DMS153 (cell line): ENCODE measurements around the gene ADCY9.
A peak's percentile ranks its signal among the peaks of the same experiment; 100 is the strongest.
"Not testable (repeated sequence)": the region's sequence is repeated elsewhere in the genome, so short reads cannot be mapped to it uniquely, and the experiment has no call there.

Experiments used
- DNase-seq: peaks from one replicate; lab custom pipeline; 2025; lab: John Stamatoyannopoulos, UW

The ADCY9 gene

DNA sequence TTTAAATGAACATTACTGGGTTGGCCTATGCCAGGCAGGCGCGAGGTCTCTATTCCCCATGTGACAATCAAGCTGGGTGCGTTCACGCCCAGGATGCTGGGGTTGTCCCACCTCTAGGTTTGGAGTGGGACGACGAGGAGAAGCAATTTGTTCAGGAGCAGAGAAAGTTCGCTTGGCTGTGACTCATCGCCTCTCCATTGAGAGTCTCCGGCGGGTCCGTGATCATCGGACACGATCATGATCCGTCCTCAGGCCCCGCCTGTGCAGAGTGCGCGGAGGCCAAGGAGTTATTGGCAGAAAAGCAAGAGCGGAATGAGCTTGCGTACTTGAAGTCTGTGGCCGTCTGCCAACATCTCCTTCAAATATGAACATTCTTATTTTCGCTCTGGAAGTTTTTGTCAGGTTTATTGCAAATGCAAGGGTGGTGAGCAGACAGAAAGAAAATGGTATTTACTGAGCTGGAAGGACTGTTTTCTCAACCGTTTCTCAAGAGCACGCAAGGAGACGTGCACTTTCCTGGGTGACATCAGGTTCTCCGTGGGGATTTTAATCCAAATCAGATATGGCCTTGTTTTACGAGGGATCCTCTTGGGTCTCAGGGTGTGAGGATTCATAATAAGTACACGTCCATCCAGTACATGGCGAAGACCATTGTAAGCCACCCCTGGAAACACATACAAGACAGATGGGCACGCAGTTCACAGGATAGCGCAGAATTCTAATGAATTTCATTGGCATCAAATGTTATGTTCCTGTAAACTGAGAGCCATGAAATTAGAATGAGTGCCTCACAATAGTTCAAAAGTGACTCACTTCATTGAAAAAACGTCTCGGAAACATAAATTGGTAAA, 165.7 kb downstream of the ADCY9 start:
- DNase-seq = peak; percentile 28

DNA sequence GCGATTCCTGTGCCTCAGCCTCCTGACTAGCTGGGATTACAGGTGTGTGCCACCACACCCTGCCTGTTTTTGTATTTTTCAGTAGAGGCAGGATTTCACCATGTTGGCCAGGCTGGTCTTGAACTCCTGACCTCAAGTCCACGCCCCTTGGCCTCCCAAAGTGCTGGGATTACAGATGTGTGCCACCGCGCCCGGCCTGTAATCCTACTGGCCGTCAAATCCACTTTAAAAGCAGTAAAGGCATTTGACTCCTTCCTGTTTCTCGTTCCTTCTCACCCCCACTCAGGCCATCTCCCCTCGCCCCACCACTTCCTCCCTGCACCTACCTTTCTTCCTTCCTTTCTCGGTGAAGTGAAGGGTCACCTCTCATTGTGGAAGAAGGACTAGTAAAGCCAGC, 166.3 kb downstream of the ADCY9 start:
- no peak for DNase-seq

DNA sequence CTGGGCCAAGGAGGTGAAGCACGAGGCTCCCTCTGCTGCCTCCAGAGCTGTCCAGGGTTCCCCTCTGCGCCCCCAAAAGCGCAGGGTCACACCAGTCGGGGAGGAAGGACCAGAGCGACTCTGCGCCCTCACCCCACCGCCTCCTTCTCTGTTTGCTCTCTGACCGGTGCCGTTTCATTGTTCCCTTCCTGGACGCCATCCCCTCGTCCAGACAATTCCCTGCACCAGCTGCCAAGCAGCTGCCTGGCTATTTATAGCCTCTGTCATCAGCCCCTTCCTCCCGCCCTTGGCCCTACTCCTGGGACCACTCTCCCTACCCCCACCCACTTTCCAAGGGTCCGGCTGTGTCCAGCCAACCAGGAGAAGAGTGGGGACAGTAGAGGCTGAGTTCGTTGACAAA, 167.0 kb downstream of the ADCY9 start:
- peak; percentile 29 for DNase-seq

DNA sequence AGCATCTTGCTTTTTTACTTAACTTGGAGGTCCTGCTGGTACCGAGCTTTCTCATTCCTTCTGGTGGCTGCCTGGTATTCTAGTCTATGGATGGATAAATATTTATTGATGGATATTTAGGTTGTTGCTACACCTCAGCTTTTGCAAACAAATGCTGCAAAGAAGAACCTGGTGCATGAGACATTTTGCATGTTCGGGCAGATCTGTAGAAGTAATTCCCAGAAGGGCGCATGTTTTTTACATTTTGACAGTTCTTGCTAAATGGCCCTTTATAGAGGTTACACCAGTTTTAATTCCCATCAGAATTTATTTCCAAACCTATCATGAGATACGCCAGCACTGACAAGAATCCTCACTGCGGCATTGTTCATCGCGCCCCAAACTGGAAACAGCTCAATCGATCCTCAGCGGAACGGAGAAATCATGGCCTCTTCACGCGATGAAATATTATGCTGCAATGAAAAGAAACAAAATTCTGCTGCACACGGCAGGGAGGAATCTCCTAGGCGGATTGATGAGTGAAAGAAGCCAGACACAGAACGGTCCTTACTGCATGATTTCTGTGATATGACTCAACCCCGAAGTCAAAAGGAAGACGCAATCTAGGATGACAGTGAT, 167.8 kb downstream of the ADCY9 start:
- DNase-seq = no peak

DNA sequence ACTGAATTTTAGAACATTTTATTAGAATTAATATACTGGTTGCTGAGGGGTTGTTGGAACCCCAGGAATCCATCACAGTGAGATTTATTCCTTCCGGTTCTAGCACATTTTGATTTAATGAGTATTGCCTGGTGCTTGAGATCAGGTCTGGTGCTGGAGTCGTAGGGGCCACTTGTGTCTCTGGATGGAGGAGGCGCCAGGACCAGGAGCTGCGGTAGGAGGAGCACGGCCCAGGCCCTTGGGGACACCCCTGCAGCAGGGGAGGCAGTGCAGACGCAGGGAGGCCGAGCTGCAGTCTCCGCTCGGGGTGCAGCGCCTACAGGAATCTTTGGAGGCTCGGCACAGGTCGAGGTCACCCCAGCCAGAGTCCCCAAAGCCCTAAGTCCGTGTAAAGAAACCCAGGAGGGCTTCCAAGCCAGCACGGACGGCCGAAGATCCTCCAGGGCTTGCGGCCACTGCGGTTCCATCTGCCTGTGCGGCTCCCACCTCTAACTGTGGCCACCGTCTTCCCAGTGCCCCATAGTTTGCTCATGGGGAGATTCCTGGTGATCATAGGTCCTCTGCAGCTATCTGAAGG, 169.6 kb downstream of the ADCY9 start:
- no peak for DNase-seq

DNA sequence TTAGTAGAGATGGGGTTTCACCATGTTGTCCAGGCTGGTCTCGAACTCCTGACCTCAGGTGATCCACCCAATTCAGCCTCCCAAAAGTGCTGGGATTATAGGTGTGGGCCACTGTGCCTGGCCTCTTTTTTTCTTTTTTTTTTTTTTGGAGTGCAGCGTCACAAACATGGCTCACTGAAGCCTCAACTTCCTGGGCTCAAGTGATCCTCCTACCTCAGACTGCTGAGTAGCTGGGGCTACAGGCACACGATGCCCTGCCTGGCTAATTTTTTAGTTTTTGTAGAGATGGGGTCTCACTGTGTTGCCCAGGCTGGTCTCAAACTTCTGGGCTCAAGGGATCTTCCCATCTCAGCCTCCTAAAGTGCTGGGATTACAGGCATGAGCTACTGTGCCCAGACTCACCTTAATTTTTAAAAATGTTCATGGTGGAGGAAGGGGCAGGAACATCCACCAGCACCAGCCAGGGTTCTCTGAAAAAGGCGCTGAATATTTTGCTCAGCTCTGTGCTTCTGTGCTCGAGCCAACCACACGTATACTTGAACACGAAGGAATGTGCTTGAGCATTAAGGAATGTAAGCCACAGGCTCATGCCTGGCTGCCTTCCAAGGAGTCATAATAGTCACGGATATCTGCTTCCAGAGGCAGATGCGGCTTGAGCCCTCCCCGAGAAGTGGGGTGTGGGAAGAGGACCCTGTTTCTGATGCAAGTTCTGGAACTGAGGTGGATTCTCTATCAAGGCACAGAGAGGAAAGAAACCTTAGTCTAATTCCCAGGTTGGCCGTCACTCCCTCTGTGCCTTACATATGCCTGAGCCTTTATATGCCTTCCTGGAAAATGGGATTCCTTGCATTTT, 170.3 kb downstream of the ADCY9 start:
- no peak for DNase-seq

DNA sequence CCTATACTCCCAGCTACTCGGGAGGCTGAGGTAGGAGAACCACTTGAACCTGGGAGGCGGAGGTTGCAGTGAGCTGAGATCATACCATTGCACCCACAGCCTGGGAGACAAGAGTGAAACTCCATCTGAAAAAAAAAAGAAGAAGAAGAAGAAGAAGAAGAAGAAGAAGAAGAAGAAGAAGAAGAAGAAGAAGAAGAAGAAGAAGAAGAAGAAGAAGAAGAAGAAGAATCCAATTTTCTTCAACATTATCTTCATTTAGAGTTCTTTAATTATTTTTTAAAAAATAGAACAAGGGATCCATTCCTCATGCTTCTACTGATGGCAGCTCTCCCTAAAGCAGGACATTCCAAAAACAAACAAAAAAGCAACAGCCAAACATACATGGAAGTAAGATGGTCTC, 171.8 kb downstream of the ADCY9 start:
- not testable (repeated sequence) for DNase-seq

DNA sequence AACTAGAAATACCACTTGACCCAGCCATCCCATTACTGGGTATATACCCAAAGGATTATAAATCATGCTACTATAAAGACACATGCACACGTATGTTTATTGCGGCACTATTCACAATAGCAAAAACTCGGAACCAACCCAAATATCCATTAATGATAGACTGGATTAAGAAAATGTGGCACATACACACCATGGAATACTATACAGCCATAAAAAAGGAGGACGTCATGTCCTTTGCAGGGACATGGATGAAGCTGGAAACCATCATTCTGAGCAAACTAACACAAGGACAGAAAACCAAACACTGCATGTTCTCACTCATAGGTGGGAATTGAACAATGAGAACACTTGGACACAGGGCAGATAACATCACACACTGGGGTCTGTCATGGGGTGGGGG, 174.1 kb downstream of the ADCY9 start:
- not testable (repeated sequence) for DNase-seq

DNA sequence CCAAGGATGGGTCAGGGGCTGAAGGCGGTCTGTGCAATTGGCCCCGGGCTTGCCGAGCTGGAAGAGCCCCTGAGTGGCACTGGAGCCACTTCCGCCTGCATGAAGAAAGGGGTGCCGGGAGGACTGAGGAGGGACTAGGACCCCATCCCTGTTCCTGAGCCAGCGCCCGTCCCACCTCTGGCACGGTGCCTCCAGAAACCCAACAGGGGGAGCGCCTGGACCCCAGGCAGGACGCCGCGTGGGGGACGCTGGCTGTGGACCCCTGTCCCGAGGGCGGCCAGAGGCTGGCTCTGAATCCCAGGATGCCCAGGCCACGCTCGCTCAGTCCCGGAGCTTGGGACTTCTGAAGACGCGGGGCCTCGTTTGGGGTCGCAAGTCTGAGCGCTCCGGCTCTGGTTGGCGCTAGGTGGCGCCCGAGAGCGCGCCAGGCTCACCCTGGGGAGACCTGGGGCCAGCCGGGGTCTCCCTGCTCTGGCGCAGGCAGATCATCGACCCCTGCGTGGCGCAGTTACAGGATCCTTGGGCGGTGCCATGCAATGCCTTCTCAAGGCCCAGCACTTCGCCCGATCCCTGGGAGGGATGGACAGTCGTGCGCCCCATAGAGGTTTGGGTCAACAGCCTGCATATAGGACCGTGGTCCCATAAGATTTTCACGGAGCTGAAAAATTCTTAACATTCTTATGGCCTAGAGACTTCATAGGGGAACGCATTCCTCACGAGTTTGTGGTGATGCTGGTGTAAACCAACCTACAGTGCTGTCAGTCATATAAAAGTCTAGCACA, 177.2 kb downstream of the ADCY9 start:
- DNase-seq = no peak

DNA sequence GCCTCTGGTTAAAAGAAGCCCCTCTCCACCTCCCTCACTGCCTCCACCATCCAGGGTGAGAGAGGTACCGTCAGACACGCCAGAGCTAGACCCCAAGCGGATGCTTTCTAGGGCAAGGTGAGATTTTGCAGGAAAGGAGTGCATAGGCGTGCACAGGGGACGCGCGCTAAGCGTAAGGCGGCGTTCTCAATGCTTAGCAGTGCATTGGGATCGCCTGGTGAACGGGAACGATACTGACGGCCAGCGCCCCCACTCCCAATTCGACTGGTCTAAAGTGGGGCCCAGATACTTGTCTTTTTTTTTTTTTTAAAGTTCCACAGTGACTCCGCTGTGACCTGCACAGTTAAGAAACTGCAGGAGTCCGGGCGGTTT, 177.8 kb downstream of the ADCY9 start:
- no peak for DNase-seq

DNA sequence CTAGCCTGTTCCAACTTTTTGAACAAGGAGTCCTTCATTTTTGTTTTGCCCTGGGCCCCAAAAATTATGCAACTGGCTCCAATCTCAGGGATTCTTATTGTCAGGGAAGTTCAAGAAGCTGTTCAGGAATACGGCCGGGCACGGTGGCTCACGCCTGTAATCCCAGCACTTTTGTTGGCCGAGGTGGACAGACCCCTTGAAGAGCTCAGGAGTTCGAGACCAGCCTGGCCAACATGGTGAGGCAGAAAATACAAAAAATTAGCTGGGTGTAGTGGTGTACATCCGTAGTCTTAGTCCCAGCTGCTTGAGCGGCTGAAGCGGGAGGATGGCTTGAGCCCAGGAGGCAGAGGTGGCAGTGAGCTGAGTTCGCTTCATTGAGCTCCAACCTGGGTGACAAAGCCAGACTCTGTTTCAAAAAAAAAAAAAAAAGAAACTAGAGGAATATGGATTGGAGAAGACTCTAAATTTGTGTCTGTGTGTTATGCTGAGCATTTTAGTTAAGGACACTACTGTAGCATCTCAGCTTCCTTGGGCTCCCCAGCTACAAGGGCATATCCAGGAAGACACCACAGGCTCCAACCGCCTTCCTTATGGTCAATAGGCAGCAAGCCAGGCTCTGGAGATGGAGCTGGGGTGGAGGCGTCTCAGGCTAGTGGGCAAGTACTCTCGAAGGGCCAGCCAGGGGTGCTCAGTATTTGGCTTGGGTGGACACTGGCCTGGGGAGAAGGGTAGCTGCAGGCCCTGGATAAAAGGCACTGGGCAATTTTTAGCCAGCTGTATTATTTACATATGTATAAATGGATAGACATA, 179.0 kb downstream of the ADCY9 start:
- no peak for DNase-seq

DNA sequence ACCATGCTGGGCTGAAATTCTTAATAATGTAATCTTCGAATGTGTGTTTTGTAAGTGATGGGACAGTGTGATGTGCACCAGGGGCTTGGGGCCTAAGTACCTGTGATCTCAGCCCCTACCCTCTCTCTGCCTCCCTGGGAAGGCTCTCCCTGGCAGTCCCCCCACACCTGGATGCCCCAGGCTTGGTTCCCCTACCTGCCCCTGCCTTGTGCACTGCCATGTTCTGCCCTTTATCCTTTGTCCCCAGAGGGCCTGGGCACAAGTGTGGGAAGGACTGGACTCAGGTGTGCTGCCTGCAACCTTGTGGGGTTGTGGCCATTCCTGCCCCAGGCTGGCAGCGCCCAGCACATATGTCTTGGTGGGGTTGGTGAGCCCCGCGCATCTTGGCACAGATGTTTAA, 180.3 kb downstream of the ADCY9 start:
- DNase-seq = no peak

DNA sequence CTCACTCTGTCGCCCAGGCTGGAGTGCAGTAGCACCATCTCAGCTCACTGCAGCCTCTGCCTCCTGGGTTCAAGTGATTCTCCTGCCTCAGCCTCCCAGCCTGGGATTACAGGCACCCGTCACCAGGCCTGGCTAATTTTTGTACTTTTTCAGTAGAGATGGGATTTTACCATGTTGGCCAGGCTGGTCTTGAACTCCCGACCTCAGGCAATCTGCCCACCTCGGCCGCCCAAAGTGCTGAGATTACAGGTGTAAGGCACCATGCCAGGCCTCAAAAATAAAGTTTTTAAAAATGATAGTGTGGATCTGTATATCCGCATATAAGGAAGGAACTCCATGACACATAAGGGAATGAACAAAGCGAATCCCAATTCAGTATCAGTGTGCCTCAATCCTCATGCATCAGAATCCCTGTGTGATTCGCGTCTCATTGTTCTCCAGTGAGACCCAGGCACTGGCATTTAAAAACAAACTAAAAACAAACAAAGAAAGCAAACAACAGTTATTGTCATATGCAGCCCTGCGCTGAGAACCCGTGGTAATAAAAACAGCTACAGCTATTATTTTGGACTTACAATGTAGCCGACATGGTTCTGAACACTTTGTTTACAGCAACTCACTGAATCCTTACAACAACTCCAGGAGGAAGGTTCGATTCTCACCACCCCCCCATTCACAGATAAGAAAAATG, 181.6 kb downstream of the ADCY9 start:
- DNase-seq = no peak

DNA sequence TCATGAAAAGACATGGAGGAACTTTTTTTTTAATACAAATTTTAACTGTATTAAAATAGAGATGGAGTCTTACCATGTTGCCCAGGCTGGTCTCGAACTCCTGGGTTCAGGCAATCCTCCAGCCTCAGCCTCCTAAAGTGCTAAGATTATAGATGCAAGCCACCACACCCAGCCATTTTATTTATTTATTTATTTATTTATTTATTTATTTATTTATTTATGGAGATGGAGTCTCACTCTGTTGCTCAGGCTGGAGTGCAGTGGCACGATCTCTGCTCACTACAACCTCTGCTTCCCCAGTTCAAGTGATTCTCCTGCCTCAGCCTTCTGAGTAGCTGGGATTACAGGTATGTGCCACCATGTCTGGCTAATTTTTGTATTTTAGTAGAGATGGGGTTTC, 189.1 kb downstream of the ADCY9 start:
- DNase-seq = not testable (repeated sequence)

DNA sequence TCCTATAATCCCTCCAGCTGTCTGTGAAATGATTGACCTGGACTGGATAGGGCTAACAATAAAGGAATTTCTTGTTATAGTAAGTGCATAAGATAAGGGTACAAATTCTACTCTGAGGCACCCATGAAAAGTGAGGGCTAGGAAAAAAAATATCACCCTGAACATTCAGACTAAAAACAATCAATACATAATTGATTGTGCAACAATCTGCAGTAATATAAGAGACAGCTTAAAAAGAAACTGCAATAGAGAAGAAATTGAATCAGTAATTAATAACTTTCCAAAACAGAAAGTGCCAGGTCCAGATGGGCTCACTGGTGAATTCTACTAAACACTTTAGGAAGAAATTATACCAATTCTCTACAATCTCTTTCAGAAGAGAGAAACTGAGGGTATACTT, 191.5 kb downstream of the ADCY9 start:
- no peak for DNase-seq

DNA sequence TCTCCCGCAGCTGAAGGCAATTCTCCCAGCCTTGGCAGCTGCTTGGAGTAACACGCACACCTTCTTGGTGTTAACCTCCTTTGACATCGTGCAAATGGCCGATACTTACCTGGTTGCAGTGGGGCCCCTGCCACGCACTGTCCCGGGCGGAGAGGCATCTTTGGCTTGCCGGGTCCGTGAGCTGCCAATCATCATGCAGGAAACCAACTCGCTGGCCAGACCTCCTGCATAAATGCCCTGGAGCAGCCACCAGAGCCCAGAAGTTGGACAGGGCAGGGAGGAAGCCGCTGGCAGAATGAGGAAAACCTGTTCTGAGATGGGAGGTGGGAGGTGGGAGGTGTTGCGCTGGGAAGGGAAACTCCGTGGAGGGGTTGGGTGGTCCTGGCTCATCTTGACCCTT, 194.0 kb downstream of the ADCY9 start:
- DNase-seq = no peak

DNA sequence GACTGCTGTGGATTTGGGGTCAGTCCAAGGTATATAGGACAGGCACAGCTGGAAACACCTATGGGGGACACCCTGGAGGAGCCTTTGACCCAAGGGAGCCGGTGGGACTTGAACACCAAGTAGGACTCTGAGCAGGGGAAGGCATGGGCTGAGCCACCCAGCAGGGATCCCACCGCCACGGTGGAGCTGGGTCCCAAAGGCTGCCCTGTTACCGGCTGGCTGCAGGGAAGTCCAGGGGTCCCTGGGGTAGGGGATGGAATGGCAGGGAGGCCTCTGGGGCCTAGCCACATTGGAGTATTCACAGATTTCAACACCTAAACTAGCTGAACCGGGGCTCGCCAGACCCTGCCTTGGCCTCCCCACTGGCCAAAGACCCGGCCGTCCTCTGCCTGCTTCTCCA, 196.0 kb downstream of the ADCY9 start:
- DNase-seq = no peak

DNA sequence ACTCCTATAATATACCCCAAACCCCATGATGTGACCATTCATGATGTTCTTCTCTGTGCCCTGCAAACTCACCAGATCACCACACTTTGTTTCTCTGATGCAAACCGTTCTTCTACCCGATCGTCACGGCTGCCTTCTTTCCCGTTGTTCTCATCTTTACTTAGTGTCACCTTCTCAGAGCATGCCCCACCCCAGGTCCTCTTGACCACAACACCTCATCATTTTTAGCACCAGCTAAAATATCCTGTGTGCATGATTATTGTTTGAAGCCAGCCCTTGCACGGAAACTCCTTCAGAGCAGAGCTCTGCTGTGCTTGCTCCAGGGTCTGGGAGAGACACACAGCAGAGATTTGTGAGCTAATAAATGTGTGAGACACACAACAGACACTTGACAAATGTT, 196.8 kb downstream of the ADCY9 start:
- DNase-seq = no peak

DNA sequence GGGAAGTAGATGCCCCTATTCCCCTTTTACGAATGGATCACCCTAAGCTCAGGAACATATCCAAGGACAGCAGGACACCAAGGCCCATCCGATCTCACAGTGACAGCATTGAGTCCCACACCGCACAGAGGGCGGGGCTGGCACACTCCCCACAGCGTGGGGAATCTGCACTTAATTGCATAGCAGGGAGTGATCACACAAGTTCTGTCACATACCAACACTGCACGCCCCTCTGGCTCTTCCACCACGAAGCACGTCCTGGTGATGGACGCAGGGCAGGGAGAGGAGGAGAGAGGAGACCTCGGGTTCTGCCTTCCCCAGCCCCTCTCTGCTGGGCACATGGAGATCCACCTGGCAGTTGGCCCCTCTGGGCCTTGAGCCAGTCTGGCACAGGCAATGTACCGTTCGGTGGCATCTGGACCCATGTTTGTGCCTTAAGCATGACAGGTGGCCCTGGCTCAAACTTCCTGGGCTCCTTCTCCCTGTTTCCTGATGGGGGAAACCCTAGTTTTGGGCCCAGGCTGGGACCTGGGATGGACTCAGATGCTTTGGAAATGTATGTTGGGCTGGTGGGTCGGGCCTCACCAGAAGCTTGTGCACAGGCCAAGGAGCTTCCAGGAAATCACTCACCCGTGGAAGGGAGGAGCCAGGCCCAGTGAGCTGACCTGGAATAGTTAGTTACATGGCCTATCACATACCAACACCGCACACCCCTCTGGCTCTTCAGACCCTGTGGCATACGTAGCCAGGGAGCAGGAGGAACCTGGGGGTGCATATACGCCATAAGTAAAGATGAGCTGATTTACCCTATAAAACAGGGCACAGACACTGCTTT, 200.6 kb downstream of the ADCY9 start:
- DNase-seq = no peak
